Stimulated activated CD8-positive, alpha-beta memory T cell treated with anti-CD3 and anti-CD28 coated beads, Interleukin-4, amount 100 ng/mL, for 1 hour (primary cell): Measurements from ENCODE around the gene NUAK1.
"Not testable (repeated sequence)": the region's sequence is repeated elsewhere in the genome, so short reads cannot be mapped to it uniquely, and the experiment has no call there.

Source experiments
- DNase-seq, 2 donors: peaks; one replicate each; pipeline ENCODE4 v3.0.0-alpha.2; 2020; ENCODE audit warnings: low read depth in 2 of 2, low spot score in 1 of 2

The NUAK1 gene

GRCh38 chr12:106037524-106038298 lies 101.0 kb downstream of the NUAK1 start:
- no peak for DNase-seq

GRCh38 chr12:106035421-106035820 lies 103.3 kb downstream of the NUAK1 start:
- DNase-seq = no peak

DNA sequence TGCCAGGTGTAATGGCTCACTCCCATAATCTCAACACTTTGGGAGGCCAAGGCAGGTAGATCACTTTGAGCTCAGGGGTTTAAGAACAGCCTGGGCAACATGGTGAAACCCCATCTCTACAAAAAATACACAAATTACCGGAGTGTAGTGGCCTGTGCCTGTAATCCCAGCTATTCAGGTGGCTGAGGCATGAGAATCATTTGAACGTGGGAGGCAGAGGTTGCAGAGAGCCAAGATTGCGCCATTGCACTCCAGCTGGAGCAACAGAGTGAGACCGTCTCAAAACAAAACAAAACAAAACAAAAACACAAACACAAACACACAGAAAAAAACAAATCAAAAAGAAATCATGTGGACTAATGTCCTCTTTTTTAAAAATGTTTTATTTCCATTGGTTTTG lies 104.4 kb downstream of the NUAK1 start:
- no peak for DNase-seq

DNA sequence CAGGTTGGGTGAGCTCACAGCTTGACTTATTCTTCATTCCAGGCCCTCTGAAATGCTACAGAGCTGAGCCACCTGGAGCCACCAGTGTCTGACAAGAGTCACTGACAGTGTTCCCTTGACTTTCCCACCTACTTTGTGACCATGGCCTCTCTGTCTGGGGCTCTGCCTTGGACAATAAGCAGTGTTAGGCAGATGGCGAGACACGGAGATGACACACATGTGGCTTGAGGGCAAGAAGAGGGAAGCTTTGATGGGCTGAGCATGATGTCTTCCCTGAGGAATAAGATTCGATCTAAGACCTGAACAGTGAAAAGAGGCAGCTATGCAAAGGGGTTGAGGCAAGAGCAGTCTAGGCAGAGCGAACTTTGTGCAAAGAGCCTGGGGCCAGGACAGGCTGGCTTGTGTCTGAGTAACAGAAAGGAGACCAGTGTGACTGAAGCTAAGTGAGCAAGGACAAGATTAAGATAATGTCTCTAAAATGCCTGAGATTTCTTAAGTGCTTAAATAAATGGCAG lies 105.5 kb downstream of the NUAK1 start:
- DNase-seq = no peak

DNA sequence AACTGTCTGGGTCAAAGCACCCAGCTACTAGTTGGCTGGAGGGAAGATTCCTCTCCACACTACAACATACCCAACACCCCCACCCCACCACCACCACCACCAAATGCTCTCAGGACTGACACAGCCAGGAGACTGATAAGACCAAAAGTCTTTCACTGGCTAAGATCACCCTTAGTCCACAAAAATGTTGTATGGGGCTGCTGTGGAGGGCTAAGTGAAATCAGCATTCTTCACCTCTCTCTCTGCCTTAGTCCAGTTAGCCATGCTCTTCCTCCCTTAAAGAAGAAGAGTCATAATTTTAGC lies 106.2 kb downstream of the NUAK1 start:
- DNase-seq = no peak

GRCh38 chr12:106031761-106032622 lies 106.8 kb downstream of the NUAK1 start:
- DNase-seq = no peak

- DNase-seq = no peak
Measured at GRCh38 chr12:106030210-106031071, 108.3 kb downstream of the NUAK1 start.

GRCh38 chr12:106029532-106029931 lies 109.2 kb downstream of the NUAK1 start:
- no peak for DNase-seq

GRCh38 chr12:106027911-106028310 lies 110.8 kb downstream of the NUAK1 start:
- no peak for DNase-seq

GRCh38 chr12:106027286-106027685 lies 111.5 kb downstream of the NUAK1 start:
- DNase-seq = no peak

DNA sequence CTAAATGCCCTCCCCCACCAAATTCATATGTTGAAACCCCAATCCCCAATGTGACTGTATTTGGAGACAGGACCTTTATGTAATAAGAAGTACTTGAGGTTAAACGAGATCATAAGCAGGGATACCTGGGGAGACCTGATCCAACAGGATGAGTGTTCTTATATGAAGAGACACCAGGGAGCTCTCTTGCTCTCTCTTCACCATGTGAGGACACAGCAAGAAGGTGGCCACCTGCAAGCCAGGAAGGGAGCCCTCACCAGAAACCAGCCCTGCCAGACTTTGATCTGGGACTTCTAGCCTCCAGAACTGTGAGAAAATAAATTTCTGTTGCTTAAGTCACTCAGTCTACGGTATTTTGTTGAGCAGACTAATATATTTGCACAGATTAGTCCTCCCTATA lies 113.6 kb downstream of the NUAK1 start:
- no peak for DNase-seq

GRCh38 chr12:106023039-106023438 lies 115.7 kb downstream of the NUAK1 start:
- no peak for DNase-seq

GRCh38 chr12:106022568-106023012 lies 116.2 kb downstream of the NUAK1 start:
- no peak for DNase-seq

DNA sequence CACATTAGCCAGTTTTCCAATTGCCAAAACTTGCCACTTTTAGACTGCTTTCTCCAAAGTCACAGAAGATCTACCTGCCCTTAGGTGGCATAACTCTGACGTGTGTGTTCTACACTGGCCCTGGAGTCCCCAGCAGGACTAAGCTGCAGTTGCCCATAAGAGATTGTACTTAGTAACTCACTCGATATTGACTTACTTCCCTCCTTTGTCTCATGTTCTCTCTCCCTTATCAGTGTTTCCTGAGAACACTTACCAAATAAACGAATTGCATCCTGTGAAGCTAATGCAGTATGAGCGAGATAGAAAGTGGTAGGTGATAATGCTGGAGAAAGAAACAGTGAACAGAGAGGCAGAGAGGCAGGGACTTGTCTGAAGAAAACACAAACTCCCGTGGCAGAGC lies 117.2 kb downstream of the NUAK1 start:
- DNase-seq = no peak

DNA sequence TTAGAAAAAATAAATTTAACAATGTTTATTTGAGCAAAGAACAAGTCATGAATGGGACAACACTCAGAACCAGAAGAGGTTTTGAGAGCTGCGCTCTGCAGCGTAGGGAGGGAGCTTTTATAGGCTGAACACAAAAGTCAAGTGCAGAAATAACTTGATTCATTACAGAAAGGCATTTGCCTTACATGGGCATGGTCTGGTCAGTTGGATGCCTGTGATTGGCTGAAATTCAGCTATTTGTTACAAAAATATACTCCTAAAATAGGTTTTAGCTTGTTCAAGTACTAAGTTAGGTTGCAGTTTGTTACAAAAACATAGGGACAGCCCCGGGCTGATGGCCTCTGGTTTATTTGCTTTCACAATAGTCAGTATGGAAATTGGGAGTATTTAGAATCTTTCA lies 118.0 kb downstream of the NUAK1 start:
- DNase-seq = no peak

DNA sequence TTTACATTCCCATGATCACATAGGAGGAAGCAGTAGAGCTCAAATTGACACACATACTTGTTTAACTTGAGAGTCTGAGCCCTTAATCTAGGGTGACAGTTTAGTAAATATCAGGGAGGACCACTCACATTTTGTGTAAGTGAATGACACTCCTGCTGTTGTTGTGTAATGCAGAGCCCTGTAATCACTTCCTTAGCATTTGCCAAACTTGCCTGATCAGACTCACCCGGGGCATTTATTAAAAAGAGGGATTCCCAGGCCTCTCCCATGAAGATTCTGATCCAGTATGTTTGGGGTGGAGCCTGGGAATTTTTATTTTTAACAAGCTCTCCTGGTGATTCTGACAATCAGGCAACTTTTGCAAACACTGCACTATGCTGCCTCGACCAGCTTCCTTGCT lies 119.6 kb downstream of the NUAK1 start:
- no peak for DNase-seq

DNA sequence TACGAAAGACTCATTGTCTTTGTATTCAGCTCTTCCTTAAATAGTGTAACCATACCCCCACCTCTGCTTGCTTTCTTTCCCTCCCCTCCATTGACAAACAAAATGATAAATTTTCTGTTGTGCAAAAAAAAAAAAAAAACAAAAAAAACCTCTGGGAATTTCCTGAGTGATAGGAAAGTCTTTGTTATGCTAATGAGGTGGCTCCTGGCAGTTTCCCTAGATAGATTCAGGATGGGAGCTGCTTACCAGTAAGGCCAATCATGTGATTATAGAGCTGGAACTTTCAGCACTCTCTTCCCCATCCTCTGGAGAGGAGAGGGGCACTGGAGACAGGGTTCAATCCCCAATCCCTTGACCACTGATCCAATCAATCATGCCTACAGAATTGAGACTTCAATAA lies 120.5 kb downstream of the NUAK1 start:
- DNase-seq = no peak

GRCh38 chr12:106016601-106017278 lies 122.0 kb downstream of the NUAK1 start:
- DNase-seq = not testable (repeated sequence)

- DNase-seq = no peak
Measured at GRCh38 chr12:106015646-106016045, 123.1 kb downstream of the NUAK1 start.

GRCh38 chr12:106013941-106014340 lies 124.8 kb downstream of the NUAK1 start:
- DNase-seq = no peak
